GM23338 (cell line): Measurements from ENCODE around the gene UBL7. TPM values are rescaled to one million over a fixed set of nuclear protein-coding genes. Genes with fewer than 3 reads are reported as not detected.

ENCODE experiments used
- ATAC-seq: fragments of 200-7000 bp; cut with Tn5 transposase; 3 replicates; pipeline ENCODE4 v1.9.1; 2020
- DNase-seq: peaks from one replicate; pipeline ENCODE4 v3.0.0-alpha.2; 2015; ENCODE audit warnings: low spot score
- H2AFZ ChIP-seq: fragments of 200-600 bp; sonication (generic); 2 replicates; pipeline ENCODE4 v1.8.0; 2016; ENCODE audit warnings: antibody characterized with exemption, mild to moderate bottlenecking, moderate library complexity
- H3F3A ChIP-seq: fragments of 200-600 bp; sonication (generic); replicated peaks from 2 replicates; pipeline ENCODE4 v1.8.0; 2017; ENCODE audit warnings: antibody characterized with exemption, mixed run types, low read depth
- H3K27ac ChIP-seq: fragments of 200-600 bp; sonication (generic); 2 replicates; pipeline ENCODE4 v1.6.1; 2016; ENCODE audit warnings: low read depth
- H3K27me3 ChIP-seq: fragments of 200-600 bp; sonication (generic); 2 replicates; pipeline ENCODE4 v1.8.0; 2016; ENCODE audit warnings: mild to moderate bottlenecking, mixed run types, moderate library complexity; ENCODE audit not compliant: insufficient read depth
- H3K36me3 ChIP-seq: fragments of 200-600 bp; sonication (generic); 2 replicates; pipeline ENCODE4 v1.8.0; 2016; ENCODE audit warnings: mild to moderate bottlenecking; ENCODE audit not compliant: insufficient read depth
- H3K4me1 ChIP-seq: fragments of 200-600 bp; sonication (generic); 2 replicates; pipeline ENCODE4 v1.8.0; 2016; ENCODE audit warnings: mild to moderate bottlenecking, moderate library complexity; ENCODE audit not compliant: insufficient read depth
- H3K4me2 ChIP-seq: fragments of 200-600 bp; sonication (generic); 2 replicates; pipeline ENCODE4 v1.7.1; 2017; ENCODE audit warnings: mixed run types
- H3K4me3 ChIP-seq: fragments of 200-600 bp; sonication (generic); 2 replicates; pipeline ENCODE4 v1.6.1; 2016; ENCODE audit warnings: mixed run types
- H3K79me2 ChIP-seq: fragments of 200-600 bp; sonication (generic); replicated peaks from 2 replicates; pipeline ENCODE4 v1.8.0; 2017; ENCODE audit warnings: mild to moderate bottlenecking; ENCODE audit not compliant: insufficient read depth
- H3K9me2 ChIP-seq: fragments of 200-600 bp; sonication (generic); 2 replicates; pipeline ENCODE4 v1.8.0; 2017; ENCODE audit not compliant: insufficient read depth
- H4K20me1 ChIP-seq: fragments of 200-600 bp; sonication (generic); replicated peaks from 2 replicates; pipeline ENCODE4 v1.8.0; 2017; ENCODE audit warnings: mild to moderate bottlenecking; ENCODE audit not compliant: insufficient read depth
- H3K27ac Mint-ChIP-seq: 2 replicates; pipeline ENCODE4 v1.8.0; 2020; ENCODE audit warnings: inconsistent platforms, mild to moderate bottlenecking, moderate library complexity, mixed read lengths
- H3K27me3 Mint-ChIP-seq: 3 replicates; pipeline ENCODE4 v1.8.0; 2022; ENCODE audit warnings: low read depth, mild to moderate bottlenecking, moderate library complexity, mixed read lengths, inconsistent platforms; ENCODE audit not compliant: insufficient read depth, poor library complexity
- H3K36me3 Mint-ChIP-seq: 3 replicates; pipeline ENCODE4 v1.8.0; 2021; ENCODE audit warnings: low read depth, mild to moderate bottlenecking, inconsistent platforms, moderate library complexity, mixed read lengths
- H3K4me1 Mint-ChIP-seq: 3 replicates; pipeline ENCODE4 v1.8.0; 2020; ENCODE audit warnings: mild to moderate bottlenecking, inconsistent platforms, mixed read lengths
- H3K4me3 Mint-ChIP-seq: 3 replicates; pipeline ENCODE4 v1.8.0; 2021; ENCODE audit warnings: moderate library complexity, mild to moderate bottlenecking, inconsistent platforms, mixed read lengths
- H3K9me3 Mint-ChIP-seq: 3 replicates; pipeline ENCODE4 v1.8.0; 2020; ENCODE audit warnings: moderate library complexity, mild to moderate bottlenecking, inconsistent platforms, mixed read lengths
- CREB1 ChIP-seq: fragments of 250-450 bp; sonication (Bioruptor Pico); IDR thresholded peaks from 2 replicates; pipeline ENCODE4 v1.5.0; 2020; ENCODE audit warnings: low read depth, mild to moderate bottlenecking, moderate library complexity
- CTCF ChIP-seq, 2 experiments: fragments of 200-600 bp in 1 of 2; sonication (generic) in 1 of 2; conservative IDR thresholded peaks; 2 replicates each; pipeline versions ENCODE4 v1.5.1 to v1.6.1; 2016 to 2017; ENCODE audit warnings: antibody characterized with exemption in 2 of 2, low read depth in 2 of 2, mild to moderate bottlenecking in 2 of 2, moderate library complexity in 1 of 2
- EZH2 ChIP-seq: fragments of 200-600 bp; sonication (generic); IDR thresholded peaks from one replicate; pipeline ENCODE4 v1.8.0; 2017; ENCODE audit warnings: antibody characterized with exemption, mild to moderate bottlenecking, low read depth; ENCODE audit not compliant: unreplicated experiment
- JUNB ChIP-seq: IDR thresholded peaks from one replicate; pipeline ENCODE4 v1.6.1; 2016; ENCODE audit warnings: antibody characterized with exemption; ENCODE audit not compliant: unreplicated experiment
- POLR2AphosphoS5 ChIP-seq: IDR thresholded peaks from 2 replicates; pipeline ENCODE4 v1.6.1; 2016; ENCODE audit warnings: antibody characterized with exemption, low read depth
- REST ChIP-seq: IDR thresholded peaks from one replicate; pipeline ENCODE4 v1.6.1; 2018; ENCODE audit warnings: antibody characterized with exemption; ENCODE audit not compliant: unreplicated experiment
- STAT1 ChIP-seq: IDR thresholded peaks from one replicate; pipeline ENCODE4 v1.6.1; 2016; ENCODE audit warnings: antibody characterized with exemption; ENCODE audit not compliant: unreplicated experiment
- ZNF114 ChIP-seq: fragments of 250-450 bp; sonication (Bioruptor Pico); IDR thresholded peaks from 2 replicates; pipeline ENCODE4 v1.5.0; 2020; ENCODE audit warnings: mild to moderate bottlenecking, moderate library complexity
- ZNF462 ChIP-seq: fragments of 250-450 bp; sonication (Bioruptor Pico); IDR thresholded peaks from 2 replicates; pipeline ENCODE4 v1.5.0; 2020; ENCODE audit warnings: mild to moderate bottlenecking, moderate library complexity
- polyA plus RNA-seq: library from polyadenylated mRNA; unstranded; fragments of >200 nt; fragmentation: Nextera tagmentation; extraction: Ambion mirVana; gene quantifications from 2 replicates; pipeline ENCODE4 v1.2.1, GENCODE V29; 2016
- total RNA-seq: library from RNA; depleted of rRNA; stranded (reverse); fragments of >200 nt; shearing (Covaris generic); gene quantifications from 2 replicates; pipeline ENCODE4 v1.2.3, GENCODE V29; 2014

UBL7 gene
- total and polyA plus RNA-seq, 2 experiments from 2014 or later, result 73.7 to 99.2 TPM

- TF ChIP-seq CTCF (conservative IDR thresholded peaks at IDR 0.05; ENCODE audit: low read depth in 2 of 2) (no peak), POLR2AphosphoS5 (no peak)
Observed at GRCh38 chr15:74426404-74427281, 34.3 kb downstream of the UBL7 start (continued).

- H3K79me2 ChIP-seq, result peaks cover 16% of the 10 kb centered on the region
- no peak overlapping the region for H3K27ac ChIP-seq
- H3K4me3 ChIP-seq, result no peak overlapping the region
- H3K27ac Mint-ChIP-seq, result no peak overlapping the region; the same call in 1 of the 2 replicates
- H3K4me3 Mint-ChIP-seq, result no peak overlapping the region
- DNase-seq (no peak), ATAC-seq (no peak)
- H3K9me2 ChIP-seq, result no peaks in the 10 kb centered on the region
- peaks cover 53% of the 10 kb centered on the region for H3K4me1 Mint-ChIP-seq
- no peak overlapping the region for H2AFZ ChIP-seq
- no peaks in the 10 kb centered on the region for H3K27me3 ChIP-seq
- peaks cover 7% of the 10 kb centered on the region for H3K27me3 Mint-ChIP-seq
- no peaks in the 10 kb centered on the region for H3F3A ChIP-seq
- no peak overlapping the region for H3K4me2 ChIP-seq
- peaks cover 22% of the 10 kb centered on the region for H3K4me1 ChIP-seq
- no peaks in the 10 kb centered on the region for H3K36me3 ChIP-seq
- no peaks in the 10 kb centered on the region; the same call in none of the 2 replicates for H4K20me1 ChIP-seq
- no peaks in the 10 kb centered on the region; the same call in 2 of the 3 replicates for H3K36me3 Mint-ChIP-seq
- H3K9me3 Mint-ChIP-seq, result no peaks in the 10 kb centered on the region
- TF ChIP-seq ZNF114 (no peak), JUNB (no peak), ZNF462 (no peak), POLR2AphosphoS5 (no peak), REST (no peak), CREB1 (CRISPR knock-in tag) (no peak), STAT1 (no peak), EZH2 (no peak), CTCF (conservative IDR thresholded peaks at IDR 0.05; ENCODE audit: low read depth in 2 of 2) (no peak)
Observed at GRCh38 chr15:74425630-74426029, 35.3 kb downstream of the UBL7 start.
